CD4-positive, alpha-beta T cell treated with Interleukin-17A for 1 hour (primary cell): Measurements from ENCODE around the gene NAB1.
A peak's percentile ranks its signal among the peaks of the same experiment; 100 is the strongest.

Source experiments
- DNase-seq: peaks from one replicate; pipeline ENCODE4 v3.0.0-alpha.2; 2020

NAB1 gene

GRCh38 chr2:190637903-190638618, 10.8 kb upstream of the NAB1 start:
- no peak for DNase-seq

- DNase-seq, result no peak
These were observed 8.8 kb upstream of the NAB1 start for GRCh38 chr2:190640117-190640516.

- no peak for DNase-seq
These were observed 7.4 kb upstream of the NAB1 start for GRCh38 chr2:190641469-190641868.

- no peak for DNase-seq
These were observed 1.9 kb upstream of the NAB1 start for GRCh38 chr2:190646780-190647522.

- peak; percentile 94 for DNase-seq
These were observed 421 bp upstream of the NAB1 start for GRCh38 chr2:190648289-190649034.

- DNase-seq, result no peak
These were observed 1.0 kb downstream of the NAB1 start for GRCh38 chr2:190649798-190650390.

- DNase-seq, result no peak
These were observed 2.5 kb downstream of the NAB1 start for GRCh38 chr2:190651413-190651812.

GRCh38 chr2:190653231-190653630, 4.3 kb downstream of the NAB1 start:
- no peak for DNase-seq

GRCh38 chr2:190653931-190654330, 5.0 kb downstream of the NAB1 start:
- no peak for DNase-seq

- DNase-seq, result no peak
These were observed 6.2 kb downstream of the NAB1 start for GRCh38 chr2:190655113-190655512.

- DNase-seq, result no peak
These were observed 6.7 kb downstream of the NAB1 start for GRCh38 chr2:190655570-190655969.

GRCh38 chr2:190656301-190656700, 7.4 kb downstream of the NAB1 start:
- no peak for DNase-seq

- DNase-seq, result no peak
These were observed 8.8 kb downstream of the NAB1 start for GRCh38 chr2:190657474-190658255.

GRCh38 chr2:190659553-190659952, 10.7 kb downstream of the NAB1 start:
- no peak for DNase-seq

- DNase-seq, result no peak
These were observed 13.9 kb downstream of the NAB1 start for GRCh38 chr2:190662754-190663153.

GRCh38 chr2:190663348-190663747, 14.5 kb downstream of the NAB1 start:
- no peak for DNase-seq

- DNase-seq, result no peak
These were observed 15.0 kb downstream of the NAB1 start for GRCh38 chr2:190663839-190664238.

GRCh38 chr2:190664240-190664639, 15.4 kb downstream of the NAB1 start:
- no peak for DNase-seq

GRCh38 chr2:190666895-190667294, 18.0 kb downstream of the NAB1 start:
- no peak for DNase-seq

GRCh38 chr2:190668892-190669291, 20.0 kb downstream of the NAB1 start:
- DNase-seq, result no peak

GRCh38 chr2:190670182-190670946, 21.5 kb downstream of the NAB1 start:
- peak; percentile 45 for DNase-seq
